ENCODE data around the gene CD63.
A peak's percentile ranks its signal among the peaks of the same experiment; 100 is the strongest.

Gene CD63

DNA sequence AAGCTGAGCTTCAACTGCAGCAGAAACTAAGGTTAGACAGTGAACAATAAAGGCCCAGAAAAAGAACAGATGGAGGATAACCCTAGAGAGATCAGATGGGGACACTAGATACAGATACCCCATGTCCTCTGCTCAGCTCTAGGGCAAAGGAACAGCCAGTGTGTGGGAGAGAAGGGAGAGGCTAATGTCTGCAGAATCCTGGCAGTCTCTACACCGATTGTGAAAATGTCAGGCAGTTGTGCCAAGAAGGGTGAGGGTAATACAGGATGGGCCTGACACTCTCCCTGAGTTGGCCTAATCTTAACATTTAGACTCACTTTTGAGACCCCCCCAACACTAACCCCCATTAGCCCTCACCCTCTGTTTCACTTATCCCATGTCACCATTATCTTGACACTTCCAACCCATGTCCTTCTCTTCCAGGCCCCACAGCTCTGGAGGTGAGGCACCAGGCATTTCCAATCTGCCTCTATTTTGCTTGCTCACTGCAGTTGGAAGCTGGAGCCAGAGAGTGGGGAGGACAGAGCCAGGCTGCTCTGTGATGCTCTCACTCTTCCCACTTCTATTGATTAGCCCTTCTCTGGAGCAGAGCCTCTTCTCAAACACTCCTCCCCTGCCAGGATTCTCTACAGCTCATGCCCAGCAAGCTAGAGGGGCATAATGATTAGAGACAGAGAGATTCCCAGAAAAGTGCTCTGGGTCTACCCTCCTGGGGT, 16.0 kb downstream of the CD63 start:
- TF ChIP-seq, protein P1, sequence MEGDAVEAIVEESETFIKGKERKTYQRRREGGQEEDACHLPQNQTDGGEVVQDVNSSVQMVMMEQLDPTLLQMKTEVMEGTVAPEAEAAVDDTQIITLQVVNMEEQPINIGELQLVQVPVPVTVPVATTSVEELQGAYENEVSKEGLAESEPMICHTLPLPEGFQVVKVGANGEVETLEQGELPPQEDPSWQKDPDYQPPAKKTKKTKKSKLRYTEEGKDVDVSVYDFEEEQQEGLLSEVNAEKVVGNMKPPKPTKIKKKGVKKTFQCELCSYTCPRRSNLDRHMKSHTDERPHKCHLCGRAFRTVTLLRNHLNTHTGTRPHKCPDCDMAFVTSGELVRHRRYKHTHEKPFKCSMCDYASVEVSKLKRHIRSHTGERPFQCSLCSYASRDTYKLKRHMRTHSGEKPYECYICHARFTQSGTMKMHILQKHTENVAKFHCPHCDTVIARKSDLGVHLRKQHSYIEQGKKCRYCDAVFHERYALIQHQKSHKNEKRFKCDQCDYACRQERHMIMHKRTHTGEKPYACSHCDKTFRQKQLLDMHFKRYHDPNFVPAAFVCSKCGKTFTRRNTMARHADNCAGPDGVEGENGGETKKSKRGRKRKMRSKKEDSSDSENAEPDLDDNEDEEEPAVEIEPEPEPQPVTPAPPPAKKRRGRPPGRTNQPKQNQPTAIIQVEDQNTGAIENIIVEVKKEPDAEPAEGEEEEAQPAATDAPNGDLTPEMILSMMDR (IDR thresholded peaks at IDR 0.05; ENCODE audit: low read length, missing control alignments): no peak

DNA sequence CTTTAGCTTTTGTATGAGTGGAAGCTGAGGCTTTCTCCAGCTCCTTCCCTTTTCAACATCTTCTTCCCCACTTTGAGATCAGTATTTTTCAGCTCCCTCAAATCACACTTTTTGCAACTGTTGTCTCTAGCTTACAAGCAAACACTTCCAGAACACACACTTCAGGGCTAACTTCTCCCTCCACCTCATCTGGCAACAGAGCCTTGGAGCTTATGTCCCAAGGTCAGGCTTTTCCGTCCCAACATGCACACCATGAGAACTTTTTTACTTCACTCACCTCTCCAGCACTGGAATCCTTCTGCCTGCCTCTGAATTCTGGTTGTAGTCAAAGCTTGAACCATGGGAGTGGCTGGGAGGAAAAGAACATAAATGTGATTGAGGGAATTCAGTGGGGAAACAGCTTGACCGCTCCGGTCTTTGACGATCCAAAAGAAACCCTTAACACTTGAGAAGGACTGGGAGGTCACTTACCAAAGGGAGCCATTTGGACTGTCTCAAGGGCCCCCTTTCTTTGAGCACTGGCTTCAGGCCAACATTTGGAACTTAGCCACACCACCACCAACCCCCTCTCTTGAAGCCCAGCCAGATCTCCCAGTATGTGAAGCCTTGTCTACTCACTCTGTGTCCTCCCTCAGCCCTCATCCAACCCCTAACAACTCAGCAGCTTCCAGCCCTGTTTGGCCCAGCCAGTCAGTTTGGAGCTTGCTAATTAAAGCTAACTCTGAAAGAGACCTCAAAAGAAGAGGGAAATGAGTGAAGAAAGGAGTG, 16.8 kb downstream of the CD63 start:
- no peak for DNase-seq (ENCODE audit: low read depth)
- H3K4me3 ChIP-seq (replicated peaks; ENCODE audit: low read depth, low read length): no peak overlapping the region
- TF ChIP-seq, protein P1 (IDR thresholded peaks at IDR 0.05; ENCODE audit: low read length, missing control alignments): no peak

More for the DNA sequence above, 16.0 kb downstream of the CD63 start:
- H3K4me3 ChIP-seq (replicated peaks; ENCODE audit: low read depth, low read length): no peak overlapping the region
- peak; percentile 59 for DNase-seq (ENCODE audit: low read depth)

DNA sequence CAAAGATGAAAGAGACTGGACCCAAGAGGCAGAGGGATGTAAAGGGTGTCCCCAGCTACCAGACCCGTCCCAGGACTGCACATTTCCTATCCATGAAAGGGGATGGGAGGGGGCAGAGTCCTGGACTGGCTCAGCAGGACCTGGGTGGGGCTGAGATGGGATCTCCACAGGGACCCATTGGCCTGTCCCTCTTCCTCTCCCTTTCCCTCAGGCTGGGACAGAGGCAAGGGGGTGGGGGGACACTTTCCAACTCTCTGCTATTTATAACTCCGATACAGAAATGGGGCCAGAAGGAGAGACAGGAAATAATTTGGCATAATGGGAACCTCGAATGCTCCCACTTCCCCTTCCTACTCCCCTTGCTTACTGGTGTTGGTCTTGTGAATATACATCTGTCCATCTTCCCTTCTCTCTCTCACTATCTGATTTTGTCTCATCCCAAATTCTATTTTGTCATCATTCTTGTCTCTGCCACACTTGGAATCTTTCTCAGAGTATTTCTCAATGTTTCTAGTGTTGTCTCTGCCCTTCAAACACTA, 20.0 kb downstream of the CD63 start:
- TF ChIP-seq, protein P1 (IDR thresholded peaks at IDR 0.05; ENCODE audit: low read length, missing control alignments): no peak
- H3K4me3 ChIP-seq (replicated peaks; ENCODE audit: low read depth, low read length): no peak overlapping the region
- DNase-seq (ENCODE audit: low read depth): no peak

DNA sequence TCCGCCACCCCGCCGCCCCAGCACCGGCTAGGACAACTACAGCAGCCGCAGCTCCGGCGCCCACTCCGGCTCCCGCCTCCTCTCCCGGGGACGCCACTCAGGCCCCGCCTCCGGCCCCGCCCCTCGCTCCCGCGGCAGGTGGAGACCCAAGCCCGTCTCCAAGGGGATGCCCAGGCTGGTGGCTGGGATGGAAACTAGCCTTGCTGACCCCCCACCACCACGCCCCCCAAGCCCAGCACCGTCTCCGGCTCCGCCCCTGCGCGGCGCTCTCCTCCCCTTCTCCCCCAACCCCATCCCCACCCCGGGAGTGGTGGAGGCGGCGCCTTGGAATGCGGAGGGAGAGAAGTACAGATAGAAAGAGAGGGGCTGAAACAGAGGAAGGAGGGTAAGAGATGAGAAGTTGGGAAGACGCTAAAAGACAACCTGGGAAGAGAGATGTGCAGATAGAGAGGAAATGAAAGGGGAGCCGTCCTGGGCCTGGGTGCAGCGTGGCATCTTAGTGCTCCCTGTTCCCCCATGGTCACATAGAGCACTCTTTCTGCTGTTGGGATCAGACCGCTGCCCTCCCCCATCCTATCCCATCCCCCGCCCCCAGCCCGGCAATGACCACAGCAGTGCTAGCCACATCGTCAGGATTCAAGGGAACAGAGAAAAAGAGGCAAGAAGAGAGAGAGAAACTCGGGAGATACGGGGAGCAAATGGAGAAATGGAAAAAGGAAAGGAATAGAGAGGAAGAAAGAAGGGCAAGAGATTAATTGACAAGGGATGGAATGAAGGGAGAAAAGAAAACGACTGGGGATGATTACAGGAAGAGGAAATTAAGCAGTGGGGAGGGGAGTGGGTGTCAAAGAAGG, 20.7 kb downstream of the CD63 start, which contains the start of gene ITGA7:
Gene ITGA7 (minus strand): TSS at position 64 of the 854 bp plus-strand sequence. CDS start 222 bp downstream, outside the sequence.
- peak within 1 kb of the TSS; percentile 49 for H3K4me3 ChIP-seq (replicated peaks; ENCODE audit: low read depth, low read length)
- DNase-seq (ENCODE audit: low read depth): no peak
- TF ChIP-seq, protein P1 (IDR thresholded peaks at IDR 0.05; ENCODE audit: low read length, missing control alignments): no peak

DNA sequence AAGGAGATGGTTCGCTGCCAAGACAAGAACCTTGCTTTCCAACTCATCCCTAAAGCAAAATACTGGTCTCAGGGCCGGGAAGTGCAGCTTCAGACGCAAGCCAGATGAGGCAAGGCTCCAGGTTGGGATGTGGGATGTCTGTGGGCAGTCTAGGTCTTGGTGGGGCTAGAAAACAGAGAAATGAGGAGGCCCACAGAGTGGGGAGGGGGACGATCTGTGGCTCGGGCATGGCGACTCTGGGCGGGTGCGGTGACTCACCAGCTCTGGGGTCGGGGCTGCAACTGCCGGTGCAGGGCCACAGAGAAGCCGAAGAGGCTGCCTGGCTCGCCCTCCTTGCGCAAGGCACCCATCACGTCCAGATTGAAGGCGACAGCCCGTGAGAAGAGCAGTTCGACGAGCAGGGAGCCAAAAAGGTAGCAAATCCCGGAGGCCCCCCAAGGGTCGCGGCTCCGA, 21.6 kb downstream of the CD63 start:
- no peak for DNase-seq (ENCODE audit: low read depth)
- H3K4me3 ChIP-seq (replicated peaks; ENCODE audit: low read depth, low read length): peak overlapping the region; percentile 49
- TF ChIP-seq, protein P1 (IDR thresholded peaks at IDR 0.05; ENCODE audit: low read length, missing control alignments): no peak

DNA sequence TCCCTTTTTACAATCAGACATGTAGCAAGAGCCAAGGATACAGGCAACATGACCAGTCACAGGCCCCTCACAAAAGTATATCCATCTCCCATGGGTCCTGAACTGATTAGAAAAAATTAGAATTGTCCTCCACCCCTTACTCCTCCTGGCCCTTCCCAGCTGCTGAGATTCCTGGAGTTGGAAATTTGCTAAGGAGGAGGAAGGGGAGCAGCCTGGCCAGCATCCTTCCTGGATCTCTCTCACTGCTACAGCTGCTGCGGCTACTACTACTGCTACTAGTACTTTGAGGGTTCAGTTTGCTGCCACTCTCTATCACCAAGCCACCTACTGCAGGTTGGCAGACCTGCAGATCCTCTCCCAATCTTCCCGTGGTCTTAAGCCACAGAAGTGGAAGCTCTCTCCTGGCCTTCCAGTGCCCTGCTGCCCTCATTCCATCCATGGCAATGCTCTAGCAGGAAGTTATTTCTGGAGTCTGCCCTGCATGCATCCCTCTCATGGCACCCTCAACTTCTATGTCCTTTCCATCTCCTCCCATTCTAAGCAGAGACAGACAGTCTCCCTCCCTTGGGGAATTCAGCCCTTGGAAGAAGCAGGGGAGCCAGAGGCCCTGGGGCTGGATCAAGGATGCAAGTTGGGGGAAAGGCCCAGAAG, 22.1 kb downstream of the CD63 start:
- TF ChIP-seq, protein P1 (IDR thresholded peaks at IDR 0.05; ENCODE audit: low read length, missing control alignments): no peak
- no peak for DNase-seq (ENCODE audit: low read depth)
- H3K4me3 ChIP-seq (replicated peaks; ENCODE audit: low read depth, low read length): peak overlapping the region; percentile 17
